Measurements from ENCODE around the gene PELI1. TPM values are rescaled to one million over a fixed set of nuclear protein-coding genes. Genes with fewer than 3 reads are reported as not detected.

Gene PELI1
- total RNA-seq, 1 donor from 2014 or later: 46.4 TPM

GRCh38 chr2:64045938-64046337 is 98.3 kb downstream of the PELI1 start:
- DNase-seq (ENCODE audit: low spot score): no peak
- H3K9me3 Mint-ChIP-seq (ENCODE audit: unreplicated experiment): no peaks in the 10 kb centered on the region
- H3K27ac Mint-ChIP-seq (ENCODE audit: unreplicated experiment): no peak overlapping the region
- TF ChIP-seq CTCF (IDR thresholded peaks at IDR 0.05; ENCODE audit: unreplicated experiment): no peak
- no peaks in the 10 kb centered on the region for H3K27me3 Mint-ChIP-seq (ENCODE audit: unreplicated experiment)
- no peaks in the 10 kb centered on the region for H3K36me3 Mint-ChIP-seq (ENCODE audit: low read depth, unreplicated experiment)
- no peak overlapping the region for H3K4me3 Mint-ChIP-seq (ENCODE audit: unreplicated experiment)
- H3K4me1 Mint-ChIP-seq (ENCODE audit: unreplicated experiment): peaks cover 10% of the 10 kb centered on the region

Other genes with a start within 250 kb of the PELI1 start
- gene VPS54, start 125.0 kb downstream of the PELI1 start, total RNA-seq (ENCODE audit: unreplicated experiment): 13.6 TPM

Data from endothelial cell (in vitro differentiated cells).